Stimulated activated CD8-positive, alpha-beta memory T cell treated with anti-CD3 and anti-CD28 coated beads, Interleukin-15, amount 100 ng/mL, for 48 hours (primary cell): ENCODE data around the gene HMX3.

Experiments
- DNase-seq, 2 donors: peaks; one replicate each; pipeline ENCODE4 v3.0.0-alpha.2; 2020; ENCODE audit warnings: low read depth in 2 of 2

HMX3 gene

DNA sequence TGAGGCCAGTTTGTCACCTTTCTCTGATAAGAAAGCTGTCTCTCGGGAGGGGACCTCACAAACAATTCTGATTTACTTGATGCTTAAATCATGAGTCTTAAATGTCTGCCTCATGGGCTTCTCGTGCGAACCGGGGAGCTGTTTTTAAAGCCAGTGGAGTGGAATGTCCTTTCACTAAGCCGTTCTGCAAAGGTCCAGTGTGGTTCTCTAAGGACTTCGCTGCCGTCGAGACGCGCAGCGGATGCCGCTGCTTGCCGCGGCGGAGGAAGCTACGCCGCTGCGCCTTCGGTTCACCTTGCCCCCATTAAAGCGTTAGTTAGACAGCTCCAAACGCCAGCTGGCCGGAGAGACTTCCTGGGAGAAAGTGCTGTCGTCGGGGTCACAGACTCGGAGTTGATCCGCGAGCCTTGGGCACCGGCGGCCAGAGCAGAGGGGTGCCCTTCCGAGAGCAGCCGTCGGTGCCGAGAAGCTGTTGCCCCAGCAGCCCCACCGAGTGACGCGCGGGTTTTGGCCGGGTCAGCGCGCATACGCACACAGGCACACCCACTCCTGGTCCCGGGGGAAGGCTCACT, 1.3 kb upstream of the HMX3 start:
- DNase-seq, result no peak

DNA sequence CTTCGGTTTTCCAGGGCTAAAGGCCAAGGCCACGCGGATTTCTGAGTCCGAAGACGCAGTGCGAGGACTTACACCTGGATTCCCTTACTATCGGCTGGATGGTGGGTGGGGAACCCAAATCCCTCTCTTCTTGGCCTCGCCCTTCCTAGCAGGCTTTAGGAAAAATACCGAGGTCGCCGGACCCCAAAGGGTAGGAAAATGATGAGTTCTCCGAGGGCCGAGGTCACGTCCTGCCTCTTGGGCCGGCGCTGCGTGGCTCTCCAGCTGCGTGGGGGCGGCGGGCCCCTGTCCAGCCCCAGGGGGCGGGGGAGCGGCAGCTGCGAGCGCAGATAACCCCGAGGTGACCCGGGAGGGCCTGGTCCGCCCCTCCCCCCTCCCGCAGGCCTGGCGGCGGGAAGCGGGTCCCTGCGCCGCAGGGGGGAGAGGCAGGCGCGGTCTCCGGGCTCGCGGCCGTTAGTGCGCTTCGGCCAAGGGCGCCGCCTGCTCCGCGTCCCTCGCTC, 805 bp upstream of the HMX3 start:
- no peak for DNase-seq

DNA sequence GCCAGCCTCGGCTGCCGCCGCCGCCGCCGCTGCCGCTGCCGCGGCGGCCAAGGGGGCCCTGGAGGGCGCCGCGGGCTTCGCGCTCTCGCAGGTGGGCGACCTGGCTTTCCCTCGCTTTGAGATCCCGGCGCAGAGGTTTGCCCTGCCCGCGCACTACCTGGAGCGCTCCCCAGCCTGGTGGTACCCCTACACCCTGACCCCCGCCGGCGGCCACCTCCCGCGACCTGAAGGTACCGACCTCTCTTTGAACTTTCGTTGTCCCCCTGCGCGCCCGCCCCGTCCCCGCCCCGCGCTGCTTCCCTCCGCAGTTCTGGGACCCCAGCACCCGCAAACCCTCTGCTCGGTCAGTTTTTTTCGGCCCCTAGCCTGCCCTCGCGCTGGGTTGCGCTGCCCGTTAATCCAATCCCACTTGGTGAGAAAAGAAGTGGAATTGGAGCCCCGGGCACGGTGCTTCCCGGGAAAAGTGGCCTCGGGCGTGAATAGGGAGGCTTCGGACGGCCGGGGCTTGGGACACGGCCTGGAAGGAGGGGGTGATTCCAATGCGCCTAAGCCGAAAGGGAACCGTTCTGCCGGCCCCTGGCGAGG, 543 bp downstream of the HMX3 start:
- DNase-seq, result no peak

DNA sequence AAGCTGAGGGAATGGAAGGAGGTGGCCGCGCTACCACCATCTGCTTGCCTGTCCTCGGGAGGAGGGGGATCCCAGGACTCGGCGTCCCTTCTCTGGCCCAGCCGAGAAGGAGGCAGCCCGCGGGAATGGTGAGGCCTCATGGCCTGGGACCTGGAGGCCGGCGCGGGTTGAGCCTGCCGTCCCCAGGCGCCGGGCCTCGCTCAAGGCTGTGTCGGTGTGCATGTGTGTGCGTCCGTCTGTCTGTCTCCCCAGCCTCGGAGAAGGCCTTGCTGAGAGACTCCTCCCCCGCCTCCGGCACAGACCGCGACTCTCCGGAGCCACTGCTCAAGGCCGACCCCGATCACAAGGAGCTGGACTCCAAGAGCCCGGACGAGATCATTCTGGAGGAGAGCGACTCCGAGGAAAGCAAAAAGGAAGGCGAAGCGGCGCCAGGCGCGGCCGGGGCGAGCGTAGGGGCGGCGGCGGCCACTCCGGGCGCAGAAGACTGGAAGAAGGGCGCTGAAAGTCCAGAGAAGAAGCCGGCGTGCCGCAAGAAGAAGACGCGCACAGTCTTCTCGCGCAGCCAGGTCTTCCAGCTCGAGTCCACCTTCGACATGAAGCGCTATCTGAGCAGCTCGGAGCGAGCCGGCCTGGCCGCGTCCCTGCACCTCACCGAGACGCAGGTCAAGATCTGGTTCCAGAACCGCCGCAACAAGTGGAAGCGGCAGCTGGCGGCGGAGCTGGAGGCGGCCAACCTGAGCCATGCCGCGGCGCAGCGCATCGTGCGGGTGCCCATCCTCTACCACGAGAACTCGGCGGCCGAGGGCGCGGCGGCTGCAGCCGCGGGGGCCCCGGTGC, 1.3 kb downstream of the HMX3 start:
- DNase-seq, result no peak

DNA sequence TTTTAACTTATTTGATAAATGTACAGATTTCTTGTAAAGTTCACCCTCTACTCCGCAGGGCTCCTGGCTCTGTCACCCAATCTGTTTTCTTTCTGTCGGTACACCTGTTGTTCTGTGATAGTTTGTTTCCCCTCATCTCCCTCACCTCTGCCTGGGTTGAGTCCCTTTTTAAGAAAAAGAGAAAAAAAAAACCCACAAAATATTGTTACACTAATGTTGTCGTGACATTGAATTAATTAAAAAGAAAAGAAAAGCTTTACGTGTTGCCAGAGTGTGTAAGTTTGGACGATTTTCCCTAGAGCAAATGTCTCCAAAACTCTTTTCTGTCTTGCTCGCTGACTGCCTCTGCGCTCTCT, 3.4 kb downstream of the HMX3 start:
- no peak for DNase-seq

DNA sequence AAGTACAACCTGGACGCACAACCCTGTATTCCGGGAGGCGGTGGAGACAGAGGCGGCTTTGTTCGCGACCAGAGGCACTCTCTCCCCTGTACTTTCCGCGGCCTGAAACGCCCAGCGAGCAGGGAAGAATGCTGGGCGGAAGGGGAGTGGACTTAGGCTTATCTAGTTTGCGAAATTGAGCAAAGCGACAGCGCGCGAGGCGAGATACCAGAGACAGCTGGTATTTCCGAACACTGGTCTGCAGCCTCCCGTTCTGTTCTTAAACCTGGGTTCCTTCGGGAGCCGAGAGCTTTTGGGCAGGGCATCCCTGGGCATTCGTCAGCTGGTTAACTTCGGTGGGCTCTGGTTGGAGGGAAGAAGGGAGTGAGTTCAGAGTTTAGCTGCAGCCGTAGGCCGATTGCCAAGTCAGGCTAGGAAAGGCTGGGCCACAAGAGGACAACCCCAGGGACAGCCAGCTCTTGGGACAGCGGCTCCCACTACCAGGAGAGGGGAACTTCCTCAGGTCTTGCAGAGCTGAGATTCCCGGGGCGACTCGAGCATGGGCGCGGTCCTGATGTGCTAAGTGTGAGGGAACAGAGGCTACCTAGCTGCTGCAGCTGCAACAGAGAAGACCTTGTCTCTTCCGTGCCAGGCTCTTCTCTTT, 3.9 kb downstream of the HMX3 start:
- DNase-seq, result no peak

DNA sequence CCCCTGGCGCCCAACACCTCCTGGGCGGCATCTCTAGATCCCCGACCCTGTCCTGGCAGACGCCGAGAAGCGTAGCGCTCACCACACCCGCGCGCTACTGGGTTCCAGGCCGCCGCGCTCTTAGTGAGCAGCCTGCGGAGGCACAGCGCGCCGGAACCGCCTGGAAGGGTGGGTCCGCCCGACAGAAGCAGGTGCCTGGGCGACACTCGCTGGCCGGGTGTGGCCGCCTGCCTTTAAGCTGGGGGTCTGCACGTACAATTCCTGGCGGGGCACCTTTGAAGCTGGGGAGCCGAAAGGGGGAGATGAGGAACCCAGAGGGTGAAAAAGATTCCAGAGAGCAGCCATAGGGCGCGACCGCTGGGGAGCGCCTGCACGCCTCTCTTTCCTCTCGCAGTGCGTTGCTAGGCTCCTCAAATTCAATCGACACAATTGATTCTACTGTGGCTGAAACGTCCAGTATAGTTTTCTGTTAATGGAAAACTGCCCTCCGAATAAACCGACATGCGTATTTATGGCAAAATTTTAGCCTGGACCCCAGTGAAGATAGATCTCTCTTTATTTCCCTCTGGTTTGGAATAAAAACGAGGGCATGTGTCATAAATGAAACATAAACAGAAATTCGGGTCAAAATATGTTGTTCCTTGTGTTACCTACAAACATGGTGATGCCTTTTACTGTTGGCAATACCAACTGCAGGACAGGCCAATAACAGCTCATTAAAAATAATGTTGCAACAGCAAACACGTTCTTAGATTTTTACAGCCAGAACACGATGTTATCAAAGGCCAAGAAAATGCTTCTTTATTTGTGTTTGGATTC, 4.6 kb downstream of the HMX3 start:
- DNase-seq, result no peak

DNA sequence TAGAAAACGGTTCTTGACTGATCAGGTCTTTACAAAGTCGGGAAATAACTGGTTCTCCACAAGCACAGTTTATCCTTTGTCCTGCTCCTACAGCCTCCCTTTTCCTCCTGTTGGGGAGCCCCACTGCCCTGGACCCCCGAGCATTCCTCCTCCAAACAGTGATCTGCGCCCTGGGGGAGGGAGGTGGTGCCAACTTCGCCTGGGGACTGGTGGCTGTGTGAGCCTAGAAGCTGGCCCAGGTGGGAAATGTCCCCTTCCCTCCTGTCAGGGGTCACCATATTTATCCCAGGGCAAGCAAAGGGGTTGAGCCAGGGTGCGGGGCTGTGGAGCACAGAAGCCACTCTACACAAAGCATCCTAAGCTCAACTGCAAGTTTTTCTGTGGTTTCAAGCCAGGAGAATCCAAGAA, 5.2 kb downstream of the HMX3 start:
- DNase-seq, result no peak

DNA sequence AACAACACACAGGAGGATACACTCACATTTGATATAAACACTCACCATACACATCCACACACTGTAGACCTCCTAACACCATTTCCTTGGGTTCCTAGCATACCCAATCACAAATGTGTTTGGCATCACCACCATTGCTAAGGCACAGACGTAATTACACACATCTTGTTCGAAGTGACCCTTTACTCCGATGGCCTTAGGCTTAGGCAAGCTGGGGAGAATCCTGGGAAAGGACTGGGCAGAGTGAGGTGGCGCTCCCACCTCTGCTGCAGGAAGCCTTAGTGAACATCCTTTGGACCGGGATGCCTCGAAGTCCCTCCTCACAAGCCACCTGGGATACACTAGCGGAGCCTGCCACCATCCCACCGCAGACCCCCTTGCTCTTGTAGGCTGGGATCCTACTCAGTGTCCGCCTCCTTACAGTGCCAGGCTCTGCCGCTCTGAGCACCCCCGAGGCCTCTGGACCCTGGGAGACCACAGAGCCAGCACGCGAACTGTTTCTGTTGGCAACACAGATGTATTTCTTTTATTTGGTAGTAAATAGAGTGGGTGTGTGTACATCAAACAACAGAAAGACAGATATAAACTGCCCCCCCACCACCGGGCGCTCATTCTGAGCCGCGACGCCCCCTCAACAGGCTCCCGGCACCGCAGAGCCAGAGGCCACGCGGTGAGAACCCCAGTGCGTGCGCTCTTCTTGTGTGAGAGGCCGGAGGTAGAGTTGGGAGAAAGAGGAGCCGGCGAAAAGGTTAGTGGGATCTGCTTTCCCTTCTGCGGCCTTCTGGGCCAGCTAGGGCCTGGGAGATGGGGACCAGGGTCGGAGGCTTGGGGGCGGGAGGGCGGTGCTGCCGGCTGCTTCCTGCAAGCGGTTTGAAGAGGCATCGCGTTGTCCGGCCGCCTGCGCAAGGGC, 6.3 kb downstream of the HMX3 start:
- no peak for DNase-seq

DNA sequence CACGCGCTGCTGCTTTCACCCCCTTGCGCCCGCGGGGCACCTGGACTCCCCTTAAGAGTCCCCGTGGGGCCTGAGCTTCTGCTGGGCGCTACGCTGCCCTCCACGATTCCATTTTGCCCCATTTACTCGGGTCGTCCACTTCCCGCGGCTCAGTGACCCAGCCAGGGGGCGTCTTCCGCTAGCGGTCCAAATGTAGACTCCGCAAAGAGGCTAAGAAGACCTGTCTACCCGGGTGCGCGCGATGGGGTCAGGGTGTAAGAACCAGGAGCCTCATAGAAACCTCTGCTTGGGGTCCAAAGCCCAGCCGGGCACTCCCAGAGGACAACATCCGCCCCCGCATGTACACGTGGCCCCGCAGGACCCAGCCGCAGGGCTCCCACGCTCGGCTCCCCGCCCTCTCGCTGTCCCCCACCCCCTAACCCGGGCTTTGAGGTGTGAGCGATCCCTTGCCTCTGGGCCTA, 7.0 kb downstream of the HMX3 start:
- no peak for DNase-seq

DNA sequence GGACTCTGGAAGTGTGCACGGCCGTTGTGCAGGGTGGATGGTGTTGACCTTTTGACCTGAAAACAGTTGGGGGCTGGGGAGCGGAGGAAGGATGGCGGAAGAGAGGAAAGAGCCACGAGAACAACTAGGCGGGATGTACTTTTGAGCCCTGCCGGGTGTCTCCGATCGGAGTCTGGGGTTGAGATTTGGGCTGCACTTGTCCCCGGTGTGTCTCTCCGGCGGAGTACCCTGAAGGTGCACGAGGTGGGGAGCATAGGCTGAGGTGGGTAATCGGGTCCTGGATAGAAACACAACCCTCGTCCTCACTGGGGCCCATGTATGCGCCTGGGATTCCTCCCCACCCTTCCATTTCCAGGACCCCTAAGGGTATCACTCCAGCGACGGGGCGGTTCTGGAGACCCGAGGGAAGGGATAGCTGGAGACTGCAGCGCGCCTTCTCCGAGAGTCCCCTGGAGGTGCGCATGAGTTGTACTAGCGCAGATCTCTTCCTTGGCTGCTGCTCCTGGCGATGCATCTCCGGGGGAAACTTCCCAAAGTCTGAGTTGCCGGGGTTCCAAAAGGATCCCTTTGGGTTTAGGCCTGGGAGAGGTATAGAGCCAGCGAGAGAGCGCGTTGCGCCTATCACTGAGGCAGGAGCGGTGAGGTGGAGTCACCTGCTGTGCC, 7.5 kb downstream of the HMX3 start:
- no peak for DNase-seq

DNA sequence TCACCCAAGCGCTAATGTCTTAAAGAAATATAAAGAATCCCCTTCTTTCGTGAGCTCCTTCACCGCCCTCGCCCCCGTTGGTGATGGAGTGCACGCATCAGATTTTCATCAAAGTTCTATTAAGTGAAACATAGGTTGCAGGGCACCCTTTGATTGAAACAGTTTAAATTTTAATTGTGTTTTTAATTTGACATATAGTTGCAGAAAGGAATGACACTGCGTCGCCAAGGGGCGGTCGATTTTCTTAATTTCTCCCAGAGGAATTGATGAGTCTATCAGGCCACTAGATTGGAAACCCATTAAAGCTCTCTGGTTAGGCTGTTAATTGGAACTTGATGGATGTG, 8.0 kb downstream of the HMX3 start:
- DNase-seq, result no peak

DNA sequence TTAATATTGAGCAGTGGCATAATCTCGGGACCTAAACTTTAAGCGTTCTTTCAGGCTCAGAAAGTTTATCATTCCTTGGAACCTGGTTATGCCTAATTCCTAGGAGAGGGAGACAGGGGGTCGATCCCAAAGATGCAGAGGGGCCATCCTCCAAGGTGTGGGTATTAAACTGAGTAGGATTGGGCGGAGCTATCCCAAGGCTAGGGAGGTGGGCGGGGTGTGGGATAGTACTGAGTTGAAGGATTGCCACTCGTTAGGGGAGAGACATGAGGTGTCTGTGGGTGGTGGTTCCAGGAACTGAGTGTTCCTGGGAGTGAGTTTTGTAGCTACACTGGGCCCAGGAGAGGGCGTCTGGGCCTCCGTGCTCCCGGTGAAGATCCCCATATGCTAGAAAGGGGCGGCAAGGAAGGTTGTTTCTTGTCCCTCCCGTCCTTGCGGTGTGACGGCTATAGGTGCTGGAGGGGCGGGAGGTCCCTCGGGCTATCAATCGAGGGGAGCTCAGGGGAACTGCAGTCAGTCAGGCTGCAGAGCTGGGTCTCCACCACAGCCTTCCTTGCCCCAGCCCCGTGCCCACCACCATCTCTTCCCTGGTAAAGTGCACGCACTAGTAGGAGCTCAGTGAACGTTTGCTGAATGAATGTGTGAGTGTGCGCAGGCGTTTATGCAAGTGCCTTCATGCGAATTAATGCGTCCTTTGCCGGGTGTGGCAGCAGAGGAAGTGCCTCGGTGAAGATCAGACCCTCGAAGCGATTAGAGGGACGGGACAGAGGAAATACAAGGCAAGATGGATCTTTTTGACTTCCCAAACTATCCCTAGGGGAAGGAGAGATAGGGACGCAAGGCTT, 9.1 kb downstream of the HMX3 start:
- DNase-seq, result no peak

DNA sequence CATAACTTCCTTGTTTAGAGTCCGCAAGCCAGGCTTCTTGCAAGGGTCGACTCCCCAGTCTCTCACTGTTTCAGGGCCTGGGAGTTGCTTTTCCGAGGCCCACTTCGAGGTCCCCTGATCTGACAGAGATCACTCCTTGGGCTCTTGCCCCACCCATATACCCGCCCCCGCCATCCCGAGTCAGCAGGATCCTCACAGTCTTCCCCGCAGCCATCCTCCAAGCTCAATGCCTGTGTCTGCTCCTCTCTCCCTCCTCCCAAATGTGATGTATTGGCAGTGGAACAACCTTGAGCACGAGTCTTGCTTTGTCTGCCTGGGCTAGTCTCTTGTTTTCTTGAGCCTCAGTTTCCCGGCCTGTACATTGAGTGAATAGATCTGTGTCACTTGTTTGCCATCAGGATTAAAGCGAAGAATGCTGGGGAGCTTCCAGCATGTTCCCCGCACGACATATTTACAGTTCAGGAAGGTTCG, 9.8 kb downstream of the HMX3 start:
- no peak for DNase-seq

DNA sequence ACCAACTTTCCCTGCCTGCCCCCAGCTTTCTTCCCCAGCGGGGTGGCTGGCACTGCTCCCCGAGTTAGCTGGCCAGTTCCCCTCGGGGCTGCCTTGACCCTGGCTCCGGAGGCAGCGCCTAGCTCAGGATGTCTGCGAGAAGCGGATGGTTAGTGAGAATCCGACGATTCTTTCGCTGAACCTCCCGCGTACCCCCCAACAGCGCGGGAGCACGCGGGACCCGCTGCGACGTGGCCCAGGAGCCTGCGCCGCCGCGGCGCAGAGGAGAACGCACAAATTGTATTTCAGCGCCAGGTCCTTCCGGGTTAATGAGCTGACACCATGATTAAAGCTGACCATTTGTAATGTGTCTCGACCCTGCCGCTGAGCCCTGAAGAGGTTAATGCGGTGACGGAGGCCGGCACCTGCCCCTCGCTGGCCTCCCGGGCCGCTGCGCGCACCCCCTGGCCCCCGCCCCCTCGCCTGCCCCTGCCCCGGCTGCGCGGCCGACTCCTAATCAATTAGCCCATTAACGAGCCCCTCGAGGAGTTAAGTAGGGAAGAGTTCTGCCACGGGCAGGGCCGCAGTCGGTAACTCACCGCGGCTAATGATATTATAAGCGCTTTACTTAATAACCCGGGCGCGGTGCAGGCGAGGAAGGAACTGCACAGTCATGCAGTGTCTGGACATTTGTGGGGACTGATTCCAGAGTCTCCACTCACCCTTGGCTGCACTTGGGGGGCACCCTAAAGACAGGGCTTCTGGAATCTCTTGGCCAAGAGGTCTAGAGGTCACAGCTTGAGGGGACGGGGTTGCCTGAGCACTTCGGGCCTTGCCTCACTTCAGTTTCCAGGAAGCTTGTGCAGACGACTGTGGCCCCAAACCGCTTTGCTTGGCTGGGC, 10.5 kb downstream of the HMX3 start:
- no peak for DNase-seq

DNA sequence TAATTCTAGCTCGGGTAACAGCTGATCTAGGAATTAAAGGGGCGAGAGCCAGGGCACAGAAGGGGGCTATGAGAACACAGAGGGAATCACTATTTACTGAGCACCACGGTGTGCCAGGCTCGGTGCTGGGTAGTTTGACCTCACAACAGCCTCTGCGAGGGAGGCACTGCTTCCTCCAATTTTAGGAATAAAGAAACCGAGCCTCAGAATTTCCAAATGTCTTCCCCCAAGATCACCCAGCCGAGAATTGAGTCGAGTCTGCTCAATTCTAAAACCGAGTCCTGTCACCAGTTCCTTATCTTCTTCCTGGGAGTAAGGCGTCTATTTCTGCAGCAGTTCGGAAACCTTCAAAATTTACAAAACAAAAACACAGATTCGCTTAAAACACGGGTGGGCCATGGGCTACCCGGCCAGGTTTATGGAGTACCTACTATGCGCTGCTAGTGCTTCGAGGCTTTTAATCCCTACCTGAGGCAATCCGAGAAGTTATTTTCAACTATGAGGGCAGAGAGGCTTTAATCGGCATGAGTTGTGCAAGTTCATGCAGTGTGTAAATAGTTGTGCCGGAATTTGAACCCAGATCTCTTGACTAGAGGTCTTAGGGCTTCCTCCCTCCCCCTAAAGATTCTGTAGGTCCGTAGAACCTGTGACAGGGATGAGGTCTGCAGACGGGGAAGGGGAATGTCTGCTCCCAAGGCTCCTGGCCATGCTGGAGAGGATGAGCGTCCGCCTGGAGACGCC, 11.3 kb downstream of the HMX3 start:
- DNase-seq, result no peak

DNA sequence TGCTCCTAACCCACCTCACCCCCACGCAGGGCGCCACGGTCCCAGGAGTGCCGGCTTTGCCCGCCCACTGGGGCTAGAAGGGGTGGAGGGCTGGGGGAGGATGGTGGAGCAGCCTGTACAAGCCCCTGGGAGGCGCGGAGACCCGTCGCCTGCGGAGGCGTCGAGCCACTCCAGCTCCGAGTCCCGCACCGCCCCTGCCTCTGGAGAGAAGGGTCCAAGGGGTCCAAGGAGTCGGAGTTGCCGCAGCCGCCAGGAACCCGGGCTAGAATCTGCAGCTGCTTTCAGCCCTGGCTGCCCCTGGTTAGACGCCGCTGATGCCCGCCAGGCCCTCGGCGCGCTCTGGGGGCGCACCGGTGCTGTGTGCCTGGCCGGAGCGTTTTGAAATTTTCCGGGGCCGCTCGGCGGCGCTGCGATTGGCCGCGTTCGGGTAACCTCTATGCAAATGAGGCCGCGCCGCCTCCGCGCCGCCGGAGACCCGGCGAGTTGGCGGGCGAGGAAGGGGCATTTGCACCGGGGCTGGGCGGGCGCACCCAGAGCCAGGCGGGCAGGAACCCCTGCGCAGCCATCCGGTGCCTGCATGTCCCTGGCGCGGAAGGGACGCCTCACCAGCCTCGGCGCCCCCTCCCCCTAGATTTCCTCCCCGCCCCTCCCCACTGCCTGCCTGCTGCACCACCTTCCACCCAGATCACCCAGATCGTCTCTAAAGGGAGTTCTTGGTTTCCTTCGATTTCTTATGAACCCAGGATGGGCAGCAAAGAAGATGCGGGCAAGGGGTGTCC, 12.1 kb downstream of the HMX3 start, which contains the start of gene HMX2:
Gene HMX2, plus strand, starts transcription at position 502 of the 779 bp plus-strand sequence. Its CDS starts 243 bp downstream, at position 745.
- DNase-seq, result no peak
